Measurements from ENCODE around the gene ANKRD13B. TPM values are rescaled to one million over a fixed set of nuclear protein-coding genes. Genes with fewer than 3 reads are reported as not detected.

Gene ANKRD13B
- total and polyA plus RNA-seq, 2 of the 13 experiments (the other 11 are each of a cell fraction or from before 2014, with no cell fraction given) = 1.7 to 1.8 TPM

DNA sequence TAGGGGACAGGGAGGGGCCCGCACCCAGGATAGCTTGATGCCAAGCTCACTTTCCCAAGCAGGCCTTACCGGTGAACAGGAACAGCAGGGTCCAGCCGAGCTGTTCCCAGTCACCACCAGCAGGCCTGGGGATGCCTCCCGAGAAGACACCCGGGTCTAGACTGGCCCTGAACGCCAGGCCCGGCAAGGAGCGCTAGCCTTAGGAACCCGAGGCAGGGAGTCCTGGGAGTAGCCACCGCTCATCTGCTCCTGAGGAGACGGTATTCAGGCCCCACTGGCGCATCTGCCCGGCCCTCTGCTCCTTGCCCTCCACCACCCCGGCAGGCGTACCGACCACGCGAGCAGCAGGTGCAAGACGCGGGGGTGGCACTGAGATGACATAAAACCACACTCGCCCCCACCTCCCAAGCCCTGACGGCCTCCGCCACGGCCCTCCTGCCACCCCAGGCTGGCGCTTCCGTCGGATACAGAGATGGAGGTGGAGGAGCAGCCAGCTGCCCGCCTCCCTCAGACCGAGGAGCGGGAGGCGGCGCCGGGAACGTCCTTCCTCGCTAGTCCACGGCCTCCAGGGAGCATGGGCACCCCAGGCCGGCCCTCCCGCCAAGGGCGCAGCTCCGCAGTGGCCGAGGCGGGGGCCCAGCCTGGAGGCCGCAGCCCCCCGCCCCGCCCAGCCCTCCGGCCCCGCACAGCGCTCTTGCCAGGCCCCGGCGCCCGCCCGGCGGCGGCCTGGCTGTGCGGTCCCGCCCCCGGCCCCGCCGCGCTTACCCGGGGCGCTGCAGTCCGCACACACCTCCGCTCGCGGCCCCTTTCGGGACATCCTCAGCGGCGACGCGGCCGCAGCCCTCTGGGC lies 4.1 kb upstream of the ANKRD13B start (continued):
- TF ChIP-seq TBX2 (CRISPR knock-in tag; IDR thresholded peaks at IDR 0.05; ENCODE audit: borderline replicate concordance) (no peak), MYC (CRISPR knock-in tag; IDR thresholded peaks at IDR 0.05; ENCODE audit: borderline replicate concordance) (peak; percentile 44; the same call in 1 of the 2 replicates), GPN1 (CRISPR knock-in tag; IDR thresholded peaks at IDR 0.05; ENCODE audit: borderline replicate concordance) (no peak), HDAC1 (CRISPR knock-in tag; IDR thresholded peaks at IDR 0.05) (0 out of 2 replicates have a peak, but pooled peaks have one; percentile 47), ZNF740 (CRISPR knock-in tag; IDR thresholded peaks at IDR 0.05) (no peak), ZNF883 (CRISPR knock-in tag; IDR thresholded peaks at IDR 0.05; ENCODE audit: not compliant biosample characterization) (no peak), TSC22D2 (CRISPR knock-in tag; IDR thresholded peaks at IDR 0.05; ENCODE audit: borderline replicate concordance) (0 out of 2 replicates have a peak, but pooled peaks have one; percentile 12), ZNF891 (CRISPR knock-in tag; IDR thresholded peaks at IDR 0.05) (0 out of 2 replicates have a peak, but pooled peaks have one; percentile 44), FLYWCH1 (CRISPR knock-in tag; IDR thresholded peaks at IDR 0.05) (no peak), PAX8 (CRISPR knock-in tag; IDR thresholded peaks at IDR 0.05; ENCODE audit: borderline replicate concordance) (no peak), FOXJ3 (CRISPR knock-in tag; IDR thresholded peaks at IDR 0.05; ENCODE audit: borderline replicate concordance) (no peak), ARID2 (CRISPR knock-in tag; IDR thresholded peaks at IDR 0.05; ENCODE audit: borderline replicate concordance) (0 out of 2 replicates have a peak, but pooled peaks have one; percentile 32), NRL (CRISPR knock-in tag; IDR thresholded peaks at IDR 0.05; ENCODE audit: borderline replicate concordance) (peak; percentile 58; the same call in 1 of the 2 replicates)
- TF ChIP-seq, protein P1, sequence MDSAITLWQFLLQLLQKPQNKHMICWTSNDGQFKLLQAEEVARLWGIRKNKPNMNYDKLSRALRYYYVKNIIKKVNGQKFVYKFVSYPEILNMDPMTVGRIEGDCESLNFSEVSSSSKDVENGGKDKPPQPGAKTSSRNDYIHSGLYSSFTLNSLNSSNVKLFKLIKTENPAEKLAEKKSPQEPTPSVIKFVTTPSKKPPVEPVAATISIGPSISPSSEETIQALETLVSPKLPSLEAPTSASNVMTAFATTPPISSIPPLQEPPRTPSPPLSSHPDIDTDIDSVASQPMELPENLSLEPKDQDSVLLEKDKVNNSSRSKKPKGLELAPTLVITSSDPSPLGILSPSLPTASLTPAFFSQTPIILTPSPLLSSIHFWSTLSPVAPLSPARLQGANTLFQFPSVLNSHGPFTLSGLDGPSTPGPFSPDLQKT (CRISPR knock-in tag; IDR thresholded peaks at IDR 0.05; ENCODE audit: borderline replicate concordance) = no peak

Measured in HepG2 (cell line).